ENCODE results near the gene RIPK1. TPM values are rescaled to one million over a fixed set of nuclear protein-coding genes. Genes with fewer than 3 reads are reported as not detected.
"Not testable (repeated sequence)": the region's sequence is repeated elsewhere in the genome, so short reads cannot be mapped to it uniquely, and the experiment has no call there.

The RIPK1 gene
- total RNA-seq, 1 donor from 2014 or later = 17.0 TPM

DNA sequence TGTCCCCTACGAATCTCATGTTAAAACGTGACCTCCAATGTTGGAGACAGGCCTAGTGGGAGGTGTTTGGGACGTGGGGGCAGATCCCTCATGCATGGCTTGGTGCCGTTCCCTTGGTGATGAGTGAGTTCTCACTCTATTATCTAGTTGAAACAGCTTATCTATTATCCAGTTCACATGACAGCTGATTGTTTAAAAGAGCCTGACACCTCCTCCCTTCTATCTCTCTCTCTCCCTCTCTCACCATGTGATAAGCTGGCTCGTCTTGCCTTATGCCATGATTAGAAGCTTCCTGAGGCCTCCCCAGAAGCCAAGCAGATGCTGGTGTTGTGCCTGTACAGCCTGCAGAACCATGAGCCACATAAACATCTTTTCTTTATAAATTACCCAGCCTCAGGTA, 32.9 kb upstream of the RIPK1 start:
- H3K9me3 Mint-ChIP-seq = peaks cover 9% of the 10 kb centered on the region
- no peaks in the 10 kb centered on the region for H3K36me3 Mint-ChIP-seq (ENCODE audit: low read depth)
- intact Hi-C loops (cut with micrococcal nuclease) = no loop called here
- H3K4me3 Mint-ChIP-seq = no peak overlapping the region
- no peak overlapping the region for H3K27ac Mint-ChIP-seq
- peaks cover 26% of the 10 kb centered on the region for H3K27me3 Mint-ChIP-seq
- peak; percentile 18 for DNase-seq
- peaks cover 5% of the 10 kb centered on the region for H3K4me1 Mint-ChIP-seq

- no peak for DNase-seq
- peaks cover 29% of the 10 kb centered on the region for H3K27me3 Mint-ChIP-seq
- intact Hi-C loops (cut with micrococcal nuclease) = no loop called here
- no peak overlapping the region for H3K27ac Mint-ChIP-seq
- H3K9me3 Mint-ChIP-seq = peaks cover 9% of the 10 kb centered on the region
- H3K4me3 Mint-ChIP-seq = no peak overlapping the region
- no peaks in the 10 kb centered on the region for H3K36me3 Mint-ChIP-seq (ENCODE audit: low read depth)
- peaks cover under 1% of the 10 kb centered on the region for H3K4me1 Mint-ChIP-seq
Measured at GRCh38 chr6:3036861-3037637, 31.2 kb upstream of the RIPK1 start.

GRCh38 chr6:3037638-3038365, 30.5 kb upstream of the RIPK1 start:
- Mint-ChIP-seq H3K36me3 (ENCODE audit: low read depth) (no peaks in the 10 kb centered on the region), H3K9me3 (peaks cover 9% of the 10 kb centered on the region), H3K27me3 (peaks cover 24% of the 10 kb centered on the region), H3K4me3 (no peak overlapping the region), H3K4me1 (no peaks in the 10 kb centered on the region), H3K27ac (no peak overlapping the region)
- DNase-seq = no peak
- intact Hi-C loops (cut with micrococcal nuclease) = no loop called here

- H3K4me3 Mint-ChIP-seq = no peak overlapping the region
- H3K36me3 Mint-ChIP-seq (ENCODE audit: low read depth) = no peaks in the 10 kb centered on the region
- H3K9me3 Mint-ChIP-seq = peaks cover 6% of the 10 kb centered on the region
- peaks cover 23% of the 10 kb centered on the region for H3K27me3 Mint-ChIP-seq
- intact Hi-C loops (cut with micrococcal nuclease) = no loop called here
- DNase-seq = no peak
- H3K4me1 Mint-ChIP-seq = no peaks in the 10 kb centered on the region
- no peak overlapping the region for H3K27ac Mint-ChIP-seq
Measured at GRCh38 chr6:3039384-3039783, 28.9 kb upstream of the RIPK1 start.

GRCh38 chr6:3041147-3041546, 27.1 kb upstream of the RIPK1 start:
- peaks cover 28% of the 10 kb centered on the region for H3K27me3 Mint-ChIP-seq
- H3K9me3 Mint-ChIP-seq = peaks cover 1% of the 10 kb centered on the region
- no peak overlapping the region for H3K27ac Mint-ChIP-seq
- DNase-seq = no peak
- intact Hi-C loops (cut with micrococcal nuclease) = no loop called here
- no peak overlapping the region for H3K4me3 Mint-ChIP-seq
- no peaks in the 10 kb centered on the region for H3K36me3 Mint-ChIP-seq (ENCODE audit: low read depth)
- no peaks in the 10 kb centered on the region for H3K4me1 Mint-ChIP-seq

DNA sequence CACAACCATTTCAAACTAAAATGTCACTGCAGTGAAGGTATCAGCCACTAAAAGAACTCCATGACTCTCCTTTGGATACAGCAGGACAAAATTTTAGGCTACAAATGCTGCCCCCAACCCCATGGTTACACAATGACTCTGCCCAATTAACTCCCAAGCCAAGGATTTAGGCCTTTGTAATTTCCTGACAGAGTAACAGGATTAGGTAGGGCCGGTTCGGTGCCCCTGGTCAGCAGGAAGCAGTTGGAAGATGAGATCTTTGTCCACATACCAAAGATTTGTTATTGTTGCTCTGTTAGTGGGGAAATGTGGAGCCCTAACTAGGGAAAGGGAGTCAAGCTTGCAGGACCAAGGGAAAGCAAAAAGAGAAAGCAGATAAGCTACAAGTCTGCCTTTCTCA, 26.7 kb upstream of the RIPK1 start:
- Mint-ChIP-seq H3K36me3 (ENCODE audit: low read depth) (no peaks in the 10 kb centered on the region), H3K27me3 (peaks cover 30% of the 10 kb centered on the region), H3K9me3 (no peaks in the 10 kb centered on the region), H3K27ac (no peak overlapping the region), H3K4me1 (no peaks in the 10 kb centered on the region), H3K4me3 (no peak overlapping the region)
- DNase-seq = no peak
- intact Hi-C loops (cut with micrococcal nuclease) = no loop called here

DNA sequence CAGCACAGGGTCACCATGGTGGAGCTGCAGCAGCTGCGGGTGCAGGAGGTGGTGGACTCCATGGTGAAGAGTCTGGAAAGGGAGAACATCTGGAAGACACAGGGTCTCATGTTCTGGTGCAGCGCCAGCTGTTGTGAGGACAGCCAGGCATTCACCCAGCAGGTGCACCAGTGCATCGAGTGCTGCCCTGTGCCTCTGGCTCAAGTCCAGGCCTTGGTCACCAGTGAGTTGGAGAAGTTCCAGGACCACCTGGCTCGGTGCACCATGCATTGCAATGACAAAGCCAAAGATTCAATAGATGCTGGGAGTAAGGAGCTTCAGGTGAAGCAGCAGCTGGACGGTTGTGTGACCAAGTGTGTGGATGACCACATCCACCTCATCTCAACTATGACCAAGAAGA, 22.9 kb upstream of the RIPK1 start:
- Mint-ChIP-seq H3K9me3 (no peaks in the 10 kb centered on the region), H3K4me3 (no peak overlapping the region), H3K4me1 (peaks cover 2% of the 10 kb centered on the region), H3K36me3 (ENCODE audit: low read depth) (no peaks in the 10 kb centered on the region), H3K27ac (no peak overlapping the region), H3K27me3 (peaks cover 33% of the 10 kb centered on the region)
- DNase-seq = no peak
- intact Hi-C loops (cut with micrococcal nuclease) = no loop called here

DNA sequence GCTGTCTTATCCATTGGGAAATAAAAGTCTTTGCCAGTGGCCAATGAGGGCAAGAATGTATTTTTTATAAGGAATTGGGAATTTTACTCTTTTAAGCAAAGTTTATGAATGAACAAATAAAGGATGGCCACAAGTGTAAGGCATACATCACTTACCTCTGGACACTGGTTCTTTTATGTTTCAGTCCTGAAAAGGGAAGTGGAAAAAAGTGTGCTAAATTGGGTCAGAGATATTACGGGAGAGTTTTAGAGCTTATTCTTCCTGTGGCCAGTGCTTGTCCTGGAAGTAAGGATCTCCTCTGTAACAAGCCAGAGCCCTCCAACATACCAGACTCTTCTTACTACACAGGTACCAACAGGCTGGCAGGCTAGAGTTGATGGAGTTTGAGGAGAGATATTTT, 22.5 kb upstream of the RIPK1 start:
- no peaks in the 10 kb centered on the region for H3K36me3 Mint-ChIP-seq (ENCODE audit: low read depth)
- DNase-seq = no peak
- H3K27ac Mint-ChIP-seq = no peak overlapping the region
- peaks cover 33% of the 10 kb centered on the region for H3K27me3 Mint-ChIP-seq
- peaks cover 2% of the 10 kb centered on the region for H3K4me1 Mint-ChIP-seq
- intact Hi-C loops (cut with micrococcal nuclease) = no loop called here
- no peaks in the 10 kb centered on the region for H3K9me3 Mint-ChIP-seq
- H3K4me3 Mint-ChIP-seq = no peak overlapping the region

- Mint-ChIP-seq H3K27ac (no peak overlapping the region), H3K4me3 (no peak overlapping the region), H3K9me3 (no peaks in the 10 kb centered on the region), H3K4me1 (peaks cover 2% of the 10 kb centered on the region), H3K36me3 (ENCODE audit: low read depth) (no peaks in the 10 kb centered on the region), H3K27me3 (peaks cover 31% of the 10 kb centered on the region)
- no peak for DNase-seq
- intact Hi-C loops (cut with micrococcal nuclease) = no loop called here
Measured at GRCh38 chr6:3046295-3046694, 22.0 kb upstream of the RIPK1 start.

DNA sequence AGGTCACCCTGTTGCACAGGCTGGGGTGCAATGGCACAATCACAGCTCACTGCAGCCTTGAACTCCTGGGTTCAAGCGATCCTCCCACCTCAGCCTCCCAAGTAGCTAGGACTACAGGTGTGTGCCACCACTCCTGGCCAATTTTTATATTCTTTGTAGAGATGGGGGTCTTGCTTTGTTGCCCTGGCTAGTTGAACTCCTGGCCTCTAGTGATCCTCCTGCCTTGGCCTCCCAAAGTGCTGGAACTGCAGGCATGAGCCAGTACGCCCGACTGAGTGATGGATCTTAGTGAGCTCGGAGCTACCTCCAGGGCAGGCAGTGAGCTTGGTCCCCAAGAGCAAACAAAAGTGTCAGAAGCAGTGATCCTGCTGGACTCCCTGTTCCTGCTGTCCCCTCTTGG, 20.3 kb upstream of the RIPK1 start:
- H3K36me3 Mint-ChIP-seq (ENCODE audit: low read depth); intact Hi-C loops (cut with micrococcal nuclease); H3K9me3 Mint-ChIP-seq; H3K27ac Mint-ChIP-seq; H3K4me3 Mint-ChIP-seq; H3K4me1 Mint-ChIP-seq; DNase-seq: not testable (repeated sequence)
- H3K27me3 Mint-ChIP-seq = peaks cover 28% of the 10 kb centered on the region

GRCh38 chr6:3052481-3053230, 15.6 kb upstream of the RIPK1 start:
- Mint-ChIP-seq H3K27ac (peak overlapping the region; percentile 68), H3K27me3 (peaks cover 10% of the 10 kb centered on the region), H3K9me3 (no peaks in the 10 kb centered on the region), H3K36me3 (ENCODE audit: low read depth) (no peaks in the 10 kb centered on the region), H3K4me3 (peak overlapping the region; percentile 82), H3K4me1 (peaks cover 28% of the 10 kb centered on the region)
- intact Hi-C loops (cut with micrococcal nuclease) = loop anchor here (1.0 kb wide), 2 partner anchors 29 to 53 kb away; partner anchors contain the start of gene NQO2
- no peak for DNase-seq

DNA sequence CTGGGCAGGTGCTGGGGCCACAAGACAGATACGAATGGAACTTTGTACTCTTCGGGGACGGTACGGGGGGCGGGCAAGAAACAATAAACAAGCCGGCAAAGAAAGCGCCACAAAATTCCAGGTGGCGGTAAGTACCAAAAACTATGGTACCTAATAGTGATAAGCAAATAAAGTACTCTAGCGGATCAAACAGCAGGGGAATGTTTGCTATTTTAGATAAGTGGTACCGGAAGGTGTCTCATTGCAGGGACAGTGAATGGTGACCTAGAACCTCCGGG, 15.1 kb upstream of the RIPK1 start:
- Mint-ChIP-seq H3K36me3 (ENCODE audit: low read depth) (no peaks in the 10 kb centered on the region), H3K4me1 (peaks cover 28% of the 10 kb centered on the region), H3K4me3 (peak overlapping the region; percentile 82), H3K27me3 (peaks cover 14% of the 10 kb centered on the region), H3K27ac (peak overlapping the region; percentile 68), H3K9me3 (no peaks in the 10 kb centered on the region)
- DNase-seq = no peak
- intact Hi-C loops (cut with micrococcal nuclease) = loop anchor here (1.0 kb wide), 2 partner anchors 30 to 54 kb away; partner anchors contain the start of gene NQO2

GRCh38 chr6:3054229-3055157, 13.8 kb upstream of the RIPK1 start:
- Mint-ChIP-seq H3K27ac (peak overlapping the region; percentile 49), H3K4me3 (peak overlapping the region; percentile 82), H3K4me1 (peaks cover 38% of the 10 kb centered on the region)
- not testable (repeated sequence) for H3K36me3 Mint-ChIP-seq (ENCODE audit: low read depth); H3K9me3 Mint-ChIP-seq; H3K27me3 Mint-ChIP-seq
- intact Hi-C loops (cut with micrococcal nuclease) = loop anchor here (2.0 kb wide), 1 partner anchor 264 kb away; no protein-coding TSS in a partner anchor
- DNase-seq = peak; percentile 61

Data from activated CD4-positive, alpha-beta T cell treated with anti-CD3 and anti-CD28 coated beads, Interleukin-2, amount 10 ng/mL, durations not matched to agents 24 days and 14 days (primary cell).